ENCODE results near the gene SYTL2.

The SYTL2 gene

GRCh38 chr11:85825616-85826015 is 14.7 kb upstream of the SYTL2 start:
- no peak for DNase-seq

- no peak for DNase-seq
Observed at GRCh38 chr11:85823816-85824215, 12.9 kb upstream of the SYTL2 start.

GRCh38 chr11:85822814-85823213 is 11.9 kb upstream of the SYTL2 start:
- DNase-seq: no peak

GRCh38 chr11:85821636-85822035 is 10.7 kb upstream of the SYTL2 start:
- DNase-seq: no peak

GRCh38 chr11:85819441-85819840 is 8.5 kb upstream of the SYTL2 start:
- no peak for DNase-seq

GRCh38 chr11:85815186-85815931 is 4.4 kb upstream of the SYTL2 start:
- DNase-seq: no peak

GRCh38 chr11:85813721-85814120 is 2.8 kb upstream of the SYTL2 start:
- no peak for DNase-seq

GRCh38 chr11:85811624-85812023 is 683 bp upstream of the SYTL2 start:
- DNase-seq: no peak

- no peak for DNase-seq
Observed at GRCh38 chr11:85810521-85810870, 445 bp downstream of the SYTL2 start.

GRCh38 chr11:85809863-85810262 is 1.1 kb downstream of the SYTL2 start:
- DNase-seq: no peak

- DNase-seq: no peak
Observed at GRCh38 chr11:85809191-85809590, 1.8 kb downstream of the SYTL2 start.

GRCh38 chr11:85806876-85807275 is 4.1 kb downstream of the SYTL2 start:
- no peak for DNase-seq

GRCh38 chr11:85806016-85806415 is 4.9 kb downstream of the SYTL2 start:
- DNase-seq: no peak

GRCh38 chr11:85805387-85805786 is 5.6 kb downstream of the SYTL2 start:
- DNase-seq: no peak

- DNase-seq: no peak
Observed at GRCh38 chr11:85803920-85804319, 7.0 kb downstream of the SYTL2 start.

GRCh38 chr11:85803303-85803702 is 7.6 kb downstream of the SYTL2 start:
- no peak for DNase-seq

GRCh38 chr11:85801527-85801926 is 9.4 kb downstream of the SYTL2 start:
- DNase-seq: no peak

GRCh38 chr11:85800595-85801342 is 10.2 kb downstream of the SYTL2 start:
- no peak for DNase-seq

- no peak for DNase-seq
Observed at GRCh38 chr11:85799142-85799541, 11.8 kb downstream of the SYTL2 start.

GRCh38 chr11:85798361-85798760 is 12.6 kb downstream of the SYTL2 start:
- no peak for DNase-seq

GRCh38 chr11:85795712-85796487 is 15.0 kb downstream of the SYTL2 start:
- DNase-seq: no peak

- no peak for DNase-seq
Observed at GRCh38 chr11:85791409-85791990, 19.4 kb downstream of the SYTL2 start.
